ENCODE results near the gene DAAM2.

- TF ChIP-seq POLR2AphosphoS5 (IDR thresholded peaks at IDR 0.05) (peak in 2 of 3 donors; percentile 29 to 59), EP300 (IDR thresholded peaks at IDR 0.05; ENCODE audit: low read depth) (peak; percentile 53), POLR2A (IDR thresholded peaks at IDR 0.05) (no peak), CTCF (IDR thresholded peaks at IDR 0.05) (no peak)
Measured at GRCh38 chr6:39816747-39817146, 24.6 kb downstream of the DAAM2 start.
